Fibroblast of lung (primary cell): ENCODE results near the gene ITIH2. TPM values are rescaled to one million over a fixed set of nuclear protein-coding genes. Genes with fewer than 3 reads are reported as not detected.

Source experiments
- DNase-seq, 2 donors: peaks; one replicate each; pipeline versions ENCODE4 v3.0.0 to v3.0.0-alpha.2; 2010; ENCODE audit warnings: low read depth in 2 of 2
- H2AFZ ChIP-seq: 2 replicates; pipeline ENCODE4 v1.5.1; 2012; ENCODE audit warnings: low read length, control low read depth, inconsistent platforms
- H3K27ac ChIP-seq: 2 replicates; pipeline ENCODE4 v1.5.1; 2011; ENCODE audit warnings: low read length, control low read depth; ENCODE audit not compliant: insufficient read depth
- H3K27me3 ChIP-seq: 2 replicates; pipeline ENCODE4 v1.5.1; 2011; ENCODE audit warnings: mild to moderate bottlenecking, low read length; ENCODE audit not compliant: control insufficient read depth, insufficient read depth
- H3K36me3 ChIP-seq: 2 replicates; pipeline ENCODE4 v1.5.1; 2011; ENCODE audit warnings: low read length; ENCODE audit not compliant: control insufficient read depth, insufficient read depth
- H3K4me1 ChIP-seq: 2 replicates; pipeline ENCODE4 v1.5.1; 2011; ENCODE audit warnings: low read length; ENCODE audit not compliant: control insufficient read depth, insufficient read depth; ENCODE audit errors: extremely low read depth
- H3K4me2 ChIP-seq: 2 replicates; pipeline ENCODE4 v1.5.1; 2011; ENCODE audit warnings: low read length, control low read depth; ENCODE audit not compliant: insufficient read depth; ENCODE audit errors: extremely low read depth
- H3K4me3 ChIP-seq, 4 experiments: fragments of 200-600 bp in 1 of 4; sonication (generic) in 1 of 4; replicated peaks in 1 of 4; 2 replicates each; pipeline ENCODE4 v1.5.1; 2011 to 2016; ENCODE audit warnings: low read length in 4 of 4, low read depth in 3 of 4, mild to moderate bottlenecking in 3 of 4, control low read depth in 2 of 4, inconsistent platforms in 1 of 4, mixed read lengths in 1 of 4; ENCODE audit not compliant: insufficient read depth in 1 of 4; ENCODE audit errors: control extremely low read depth in 1 of 4
- H3K79me2 ChIP-seq: 2 replicates; pipeline ENCODE4 v1.5.1; 2012; ENCODE audit warnings: mild to moderate bottlenecking, low read length, inconsistent platforms; ENCODE audit not compliant: control insufficient read depth, insufficient read depth
- H3K9ac ChIP-seq: 2 replicates; pipeline ENCODE4 v1.5.1; 2011; ENCODE audit warnings: mild to moderate bottlenecking, low read length, control low read depth; ENCODE audit not compliant: insufficient read depth
- H3K9me3 ChIP-seq: 2 replicates; pipeline ENCODE4 v1.5.1; 2012; ENCODE audit warnings: low read depth, low read length; ENCODE audit not compliant: control insufficient read depth, insufficient read depth
- H4K20me1 ChIP-seq: 2 replicates; pipeline ENCODE4 v1.5.1; 2011; ENCODE audit warnings: low read length; ENCODE audit not compliant: control insufficient read depth, insufficient read depth; ENCODE audit errors: extremely low read depth
- EZH2 ChIP-seq: IDR thresholded peaks from 2 replicates; pipeline ENCODE4 v1.5.1; 2012; ENCODE audit warnings: low read length, control low read depth, mild to moderate bottlenecking; ENCODE audit errors: missing control alignments
- polyA plus RNA-seq, 2 donors: library from polyadenylated mRNA; depleted of rRNA in 1 of 2; stranded (reverse) in 1 of 2; unstranded in 1 of 2; fragments of >200 nt; gene quantifications; 2 replicates each; pipeline ENCODE4 v1.2.1, GENCODE V29; 2011 to 2012; ENCODE audit warnings: missing spikeins in 1 of 2
- total RNA-seq: library from RNA; depleted of rRNA; stranded (reverse); fragments of >200 nt; gene quantifications from 2 replicates; pipeline ENCODE4 v1.2.1, GENCODE V29; 2014
- TF ChIP-seq, protein P1 (sequence below), 2 donors: IDR thresholded peaks in 1 of 2; conservative IDR thresholded peaks in 1 of 2; 1 replicate in 1 of 2; 2 replicates in 1 of 2; pipeline ENCODE4 v1.5.1; 2011 to 2012; ENCODE audit warnings: low read length in 2 of 2, control low read depth in 1 of 2, inconsistent platforms in 1 of 2, low read depth in 1 of 2, mild to moderate bottlenecking in 1 of 2

Gene ITIH2
- total and polyA plus RNA-seq, 2 donors (not counting 1 experiment from before 2014, with no cell fraction given), result not detected

DNA sequence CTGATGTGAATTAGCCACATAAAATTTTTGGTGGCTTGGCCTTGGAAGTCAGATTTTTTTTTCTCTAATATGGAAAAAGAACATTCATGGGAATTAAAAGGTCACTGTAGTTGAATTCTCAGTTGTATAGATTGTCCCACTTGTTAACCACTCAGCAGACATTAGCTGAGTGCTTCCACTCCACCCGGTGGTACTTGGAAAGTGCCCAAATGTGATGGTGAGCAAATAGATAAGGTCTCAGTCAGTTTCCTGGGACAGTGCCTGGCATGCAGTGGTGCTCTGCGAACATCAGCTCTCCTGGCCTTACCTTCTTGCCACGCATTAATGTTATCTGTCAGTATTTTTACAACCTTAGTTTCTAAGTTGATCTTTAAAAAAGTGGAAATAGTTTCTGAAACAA lies 86.3 kb downstream of the ITIH2 start:
- H3K4me2 ChIP-seq, result peak overlapping the region; percentile 94
- H3K79me2 ChIP-seq, result peaks cover 98% of the 10 kb centered on the region
- H3K9me3 ChIP-seq, result no peaks in the 10 kb centered on the region
- no peaks in the 10 kb centered on the region for H3K27me3 ChIP-seq
- H4K20me1 ChIP-seq, result no peaks in the 10 kb centered on the region
- peak overlapping the region; percentile 73 to 91 (median 80) for H3K4me3 ChIP-seq
- peak overlapping the region; percentile 80 for H3K9ac ChIP-seq
- TF ChIP-seq, protein P1, sequence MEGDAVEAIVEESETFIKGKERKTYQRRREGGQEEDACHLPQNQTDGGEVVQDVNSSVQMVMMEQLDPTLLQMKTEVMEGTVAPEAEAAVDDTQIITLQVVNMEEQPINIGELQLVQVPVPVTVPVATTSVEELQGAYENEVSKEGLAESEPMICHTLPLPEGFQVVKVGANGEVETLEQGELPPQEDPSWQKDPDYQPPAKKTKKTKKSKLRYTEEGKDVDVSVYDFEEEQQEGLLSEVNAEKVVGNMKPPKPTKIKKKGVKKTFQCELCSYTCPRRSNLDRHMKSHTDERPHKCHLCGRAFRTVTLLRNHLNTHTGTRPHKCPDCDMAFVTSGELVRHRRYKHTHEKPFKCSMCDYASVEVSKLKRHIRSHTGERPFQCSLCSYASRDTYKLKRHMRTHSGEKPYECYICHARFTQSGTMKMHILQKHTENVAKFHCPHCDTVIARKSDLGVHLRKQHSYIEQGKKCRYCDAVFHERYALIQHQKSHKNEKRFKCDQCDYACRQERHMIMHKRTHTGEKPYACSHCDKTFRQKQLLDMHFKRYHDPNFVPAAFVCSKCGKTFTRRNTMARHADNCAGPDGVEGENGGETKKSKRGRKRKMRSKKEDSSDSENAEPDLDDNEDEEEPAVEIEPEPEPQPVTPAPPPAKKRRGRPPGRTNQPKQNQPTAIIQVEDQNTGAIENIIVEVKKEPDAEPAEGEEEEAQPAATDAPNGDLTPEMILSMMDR (conservative IDR thresholded peaks at IDR 0.05 in 1 of 2, IDR thresholded peaks at IDR 0.05 in 1 of 2; ENCODE audit: low read depth in 1 of 2, low read length in 2 of 2), result no peak
- TF ChIP-seq EZH2, result no peak
- H2AFZ ChIP-seq, result no peak overlapping the region
- peak; percentile 17 to 56 for DNase-seq
- peaks cover 2% of the 10 kb centered on the region for H3K4me1 ChIP-seq
- no peaks in the 10 kb centered on the region for H3K36me3 ChIP-seq
- no peak overlapping the region for H3K27ac ChIP-seq

DNA sequence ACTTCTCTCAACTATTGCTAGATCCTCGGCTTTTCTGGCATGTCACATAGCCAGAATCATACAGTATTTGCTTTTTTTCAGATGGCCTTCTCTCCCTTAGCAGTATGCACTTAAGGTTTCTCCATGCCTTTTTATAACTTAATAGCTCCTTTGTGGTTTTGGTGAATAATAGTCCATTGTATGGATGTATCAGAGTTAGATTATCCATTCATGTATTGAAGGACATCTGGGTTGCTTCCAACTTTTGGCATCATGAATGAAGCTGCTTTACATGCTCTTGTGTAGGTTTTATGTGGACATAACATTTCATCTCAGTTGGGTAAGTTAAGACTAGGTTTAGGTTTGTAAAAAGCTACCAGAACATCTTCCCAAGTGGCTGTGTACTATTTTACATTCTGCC lies 89.4 kb downstream of the ITIH2 start:
- H3K9ac ChIP-seq, result no peak overlapping the region
- H3K4me3 ChIP-seq, result no peak overlapping the region
- H2AFZ ChIP-seq, result no peak overlapping the region
- H3K36me3 ChIP-seq, result no peaks in the 10 kb centered on the region
- peak in 1 of 2 donors; percentile 35 for DNase-seq
- H3K27ac ChIP-seq, result no peak overlapping the region
- no peak overlapping the region for H3K4me2 ChIP-seq
- TF ChIP-seq EZH2, result no peak
- TF ChIP-seq, protein P1 (conservative IDR thresholded peaks at IDR 0.05 in 1 of 2, IDR thresholded peaks at IDR 0.05 in 1 of 2; ENCODE audit: low read depth in 1 of 2, low read length in 2 of 2), result no peak
- H3K79me2 ChIP-seq, result peaks cover 87% of the 10 kb centered on the region
- no peaks in the 10 kb centered on the region for H3K9me3 ChIP-seq
- H4K20me1 ChIP-seq, result no peaks in the 10 kb centered on the region
- peaks cover 7% of the 10 kb centered on the region for H3K4me1 ChIP-seq
- H3K27me3 ChIP-seq, result no peaks in the 10 kb centered on the region

DNA sequence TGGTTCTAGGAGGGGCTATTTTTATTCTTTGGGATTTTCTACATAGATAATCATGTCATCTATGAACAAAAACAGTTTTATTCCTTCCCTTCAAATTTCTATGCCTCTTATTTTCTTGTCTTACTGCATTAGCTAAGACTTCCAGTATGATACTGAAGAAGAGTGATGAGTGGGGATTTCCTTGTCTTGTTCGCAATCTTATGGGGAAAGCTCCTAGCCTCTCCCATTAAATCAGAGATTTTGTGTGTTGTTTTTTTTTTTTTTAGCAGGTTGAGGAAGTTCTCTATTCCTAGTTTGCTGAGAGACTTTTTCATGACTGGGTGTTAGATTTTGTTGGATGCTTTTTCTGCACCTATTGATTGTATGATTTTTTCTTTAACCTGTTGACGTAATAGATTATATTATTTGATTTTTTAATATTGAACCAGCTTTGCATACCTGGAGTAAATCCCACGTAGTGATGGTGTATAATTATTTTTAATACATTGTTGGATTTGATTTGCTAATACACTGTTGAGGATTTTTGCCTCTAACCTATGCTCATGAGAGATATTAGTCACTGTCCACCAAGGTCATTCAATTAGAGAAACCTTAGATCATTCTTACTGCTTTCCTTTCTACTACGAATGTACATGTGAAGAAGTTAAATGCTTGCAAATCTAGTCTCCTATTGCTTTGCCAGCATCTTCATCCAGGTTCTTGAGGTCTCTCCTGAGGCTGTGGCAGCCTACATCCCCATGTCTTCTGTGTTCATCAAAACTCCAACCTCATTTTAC lies 91.3 kb downstream of the ITIH2 start:
- Histone ChIP-seq H3K4me1 (peaks cover 10% of the 10 kb centered on the region), H3K79me2 (peaks cover 70% of the 10 kb centered on the region), H3K36me3 (peaks cover under 1% of the 10 kb centered on the region), H3K9me3 (no peaks in the 10 kb centered on the region), H3K9ac (no peak overlapping the region), H3K27me3 (no peaks in the 10 kb centered on the region), H3K4me3 (no peak overlapping the region), H2AFZ (no peak overlapping the region), H3K27ac (no peak overlapping the region), H4K20me1 (no peaks in the 10 kb centered on the region), H3K4me2 (no peak overlapping the region)
- no peak for DNase-seq
- TF ChIP-seq, protein P1 (conservative IDR thresholded peaks at IDR 0.05 in 1 of 2, IDR thresholded peaks at IDR 0.05 in 1 of 2; ENCODE audit: low read depth in 1 of 2, low read length in 2 of 2), result no peak
- TF ChIP-seq EZH2, result no peak
